HG03066 (cell line): Measurements from ENCODE around the gene RBMS3.
"Not testable (repeated sequence)": the region's sequence is repeated elsewhere in the genome, so short reads cannot be mapped to it uniquely, and the experiment has no call there.

Experiments
- ATAC-seq: cut with Tn5 transposase; IDR thresholded peaks from one replicate; pipeline ENCODE4 v1.9.1; 2021; ENCODE audit warnings: low read depth; ENCODE audit not compliant: unreplicated experiment

The RBMS3 gene

DNA sequence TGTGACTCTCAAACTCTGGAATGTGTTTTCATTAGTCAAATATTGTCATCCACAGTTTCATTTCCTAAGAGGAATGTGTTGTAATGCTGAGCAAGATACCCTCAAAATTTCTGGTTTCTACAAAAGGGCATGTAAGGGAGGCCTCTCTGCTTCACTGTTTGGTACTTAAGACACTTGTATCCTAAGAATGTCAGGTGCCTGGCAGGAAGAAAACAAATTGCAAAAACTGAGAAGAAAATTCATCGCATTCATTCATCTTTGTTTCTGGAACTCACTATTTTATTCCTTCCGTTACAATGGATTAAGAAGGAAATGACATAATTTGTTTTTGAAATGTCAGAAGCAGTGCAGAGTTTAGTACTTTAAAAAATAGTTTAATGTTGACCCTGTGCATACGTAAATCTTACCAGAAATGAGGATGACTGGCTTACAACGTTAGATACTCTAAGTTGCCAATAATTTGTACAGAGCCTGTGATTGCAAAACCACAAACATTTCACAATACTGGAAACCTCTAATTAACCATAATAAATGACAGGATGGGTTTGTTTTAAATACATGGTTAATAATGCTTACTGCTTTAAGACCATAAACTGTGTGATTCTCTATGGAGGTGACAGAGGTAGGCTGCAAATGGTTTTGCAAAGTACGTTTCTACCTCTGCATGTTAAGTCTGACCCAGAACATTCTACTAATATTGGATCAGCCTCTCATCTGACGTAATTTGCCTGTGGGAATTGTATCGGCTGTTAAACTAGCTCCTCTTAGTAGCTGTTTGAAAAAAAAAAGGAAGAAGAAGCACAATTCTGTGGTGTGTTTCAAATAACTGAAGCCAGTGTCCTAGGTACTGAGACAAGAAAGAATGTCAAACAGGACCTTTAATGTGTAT, 477.8 kb downstream of the RBMS3 start:
- ATAC-seq = no peak

- no peak for ATAC-seq
Observed at GRCh38 chr3:29759411-29760225, 478.7 kb downstream of the RBMS3 start.

GRCh38 chr3:29760226-29760685, 479.4 kb downstream of the RBMS3 start:
- ATAC-seq = no peak

DNA sequence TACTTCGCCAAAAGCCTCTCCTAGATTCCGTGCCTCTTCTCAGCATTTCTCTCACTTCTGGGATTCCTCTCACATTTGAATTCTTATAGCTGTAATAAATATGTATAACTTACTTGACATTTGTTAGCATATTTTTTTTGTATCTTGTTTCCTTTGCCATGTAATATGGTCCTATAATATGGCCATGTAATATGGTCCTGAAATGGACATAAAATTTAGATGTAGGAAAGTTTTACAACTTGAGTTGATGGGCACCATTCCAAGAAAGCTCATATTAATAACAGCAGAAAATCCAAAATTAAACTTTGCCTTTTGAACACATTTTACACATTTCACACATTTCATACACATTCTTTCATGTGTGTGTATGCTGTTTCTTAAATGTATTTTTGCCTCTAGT, 480.6 kb downstream of the RBMS3 start:
- ATAC-seq = no peak

- ATAC-seq = no peak
Observed at GRCh38 chr3:29763115-29763514, 482.2 kb downstream of the RBMS3 start.

DNA sequence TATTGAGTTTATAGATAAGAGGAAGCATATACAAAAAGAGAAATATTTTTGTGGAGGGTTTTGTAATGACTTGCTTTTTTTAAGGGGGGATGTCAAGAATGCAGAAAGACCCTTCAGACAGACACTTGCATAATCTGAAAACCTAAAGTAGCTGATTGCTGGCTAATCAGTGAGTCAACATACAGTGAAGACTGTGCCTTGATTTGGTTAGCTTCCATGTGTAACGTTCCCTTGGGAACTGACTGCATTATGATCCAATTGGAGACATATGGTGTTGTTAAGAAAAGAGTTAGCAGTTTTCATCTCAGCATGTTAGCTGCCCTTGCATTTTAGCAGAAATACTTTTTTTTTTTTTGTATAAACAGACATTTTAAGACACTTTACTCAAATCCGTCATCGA, 483.2 kb downstream of the RBMS3 start:
- ATAC-seq = no peak

GRCh38 chr3:29764603-29765254, 483.9 kb downstream of the RBMS3 start:
- ATAC-seq = no peak

DNA sequence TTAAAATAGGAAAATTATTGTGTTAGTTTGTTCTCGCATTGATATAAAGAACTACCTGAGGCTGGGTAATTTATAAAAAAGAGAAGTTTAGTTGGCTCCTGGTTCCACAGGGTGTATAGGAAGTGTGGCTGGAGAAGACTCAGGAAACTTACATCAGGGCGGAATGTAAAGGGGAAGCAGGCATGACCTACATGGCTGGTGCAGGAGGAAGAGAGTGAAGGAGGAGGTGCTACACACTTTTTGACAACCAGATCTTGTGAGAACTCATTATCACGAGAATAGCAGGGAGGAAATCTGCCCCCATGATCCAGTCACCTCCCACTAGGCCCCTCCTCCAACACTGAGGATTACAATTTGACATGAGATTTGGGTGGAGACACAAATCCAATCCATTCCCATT, 490.7 kb downstream of the RBMS3 start:
- ATAC-seq = no peak

- no peak for ATAC-seq
Observed at GRCh38 chr3:29772436-29772835, 491.6 kb downstream of the RBMS3 start.

- ATAC-seq = no peak
Observed at GRCh38 chr3:29773481-29773880, 492.6 kb downstream of the RBMS3 start.

DNA sequence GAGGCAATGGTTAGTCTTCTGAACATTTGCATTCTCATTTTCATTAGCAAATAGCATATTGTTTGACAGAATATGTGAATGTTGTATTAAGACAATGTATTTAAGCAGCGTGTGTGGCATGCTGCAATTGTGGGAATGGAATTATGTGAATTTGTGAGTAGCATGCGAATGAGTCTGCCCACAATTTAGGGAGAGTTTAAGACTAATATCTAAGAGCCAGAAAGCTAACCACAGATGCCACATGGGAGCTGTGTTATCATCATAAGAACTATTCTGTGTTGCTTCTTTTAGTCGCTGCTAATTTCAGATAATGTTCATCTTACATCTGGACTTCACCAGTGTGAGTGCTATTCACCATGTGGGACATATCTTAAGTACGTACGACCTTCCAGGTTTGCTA, 494.5 kb downstream of the RBMS3 start:
- ATAC-seq = no peak

DNA sequence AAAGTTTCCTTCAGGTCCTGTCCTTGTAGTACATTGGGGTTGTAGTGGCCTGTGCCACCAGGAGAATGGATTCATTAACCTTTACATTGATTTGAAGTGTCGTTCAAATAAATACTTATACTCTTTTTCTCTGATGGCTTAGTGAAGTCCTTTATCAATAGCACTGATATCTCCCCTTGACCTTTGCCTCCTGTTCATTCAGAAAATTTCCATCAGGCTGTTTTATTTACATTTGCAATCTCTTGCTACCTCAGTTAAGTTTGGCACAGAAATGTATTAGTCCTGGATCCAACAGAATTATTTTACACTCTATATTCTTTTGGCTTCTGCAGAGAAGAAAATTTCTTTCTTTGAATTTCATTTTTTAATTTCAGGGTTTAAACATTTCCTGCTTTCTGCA, 497.0 kb downstream of the RBMS3 start:
- ATAC-seq = no peak

DNA sequence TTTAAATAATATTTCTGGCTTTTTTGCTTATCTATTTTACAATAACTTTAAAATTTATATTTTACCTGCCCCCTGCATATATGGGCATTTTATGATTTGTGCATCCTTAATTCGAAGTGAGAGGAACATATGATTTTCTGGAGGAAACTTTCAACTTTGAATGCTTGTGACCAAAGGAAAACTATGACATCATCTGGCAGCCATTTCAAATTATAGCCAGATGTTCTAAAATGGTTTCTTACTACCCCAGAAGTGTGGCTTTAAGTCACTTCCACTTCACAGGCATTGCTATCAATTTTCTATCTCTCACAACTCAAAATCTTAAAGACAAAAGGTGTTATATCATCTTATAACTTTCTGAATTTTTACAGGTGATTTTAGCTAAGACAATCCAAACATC, 508.8 kb downstream of the RBMS3 start:
- ATAC-seq = no peak

- ATAC-seq = no peak
Observed at GRCh38 chr3:29796808-29797207, 515.9 kb downstream of the RBMS3 start.

DNA sequence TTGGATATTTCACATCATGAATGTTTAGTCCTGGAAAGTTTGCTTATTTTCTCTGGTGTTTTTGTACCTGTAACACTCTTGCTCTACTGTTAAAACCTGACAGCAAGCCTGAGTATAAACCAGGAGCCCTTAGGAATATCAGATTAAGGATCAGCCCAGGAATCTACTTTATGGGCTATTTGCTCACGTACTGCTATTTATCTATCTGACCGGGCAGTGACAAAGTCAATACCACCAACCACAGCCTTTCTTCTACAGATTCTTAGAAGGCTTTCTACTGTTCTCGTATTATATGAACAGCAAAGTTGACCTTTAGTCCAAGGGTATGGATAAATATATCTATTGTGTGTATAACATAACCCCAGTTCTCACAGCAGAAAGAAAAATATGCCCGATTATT, 521.2 kb downstream of the RBMS3 start:
- no peak for ATAC-seq

DNA sequence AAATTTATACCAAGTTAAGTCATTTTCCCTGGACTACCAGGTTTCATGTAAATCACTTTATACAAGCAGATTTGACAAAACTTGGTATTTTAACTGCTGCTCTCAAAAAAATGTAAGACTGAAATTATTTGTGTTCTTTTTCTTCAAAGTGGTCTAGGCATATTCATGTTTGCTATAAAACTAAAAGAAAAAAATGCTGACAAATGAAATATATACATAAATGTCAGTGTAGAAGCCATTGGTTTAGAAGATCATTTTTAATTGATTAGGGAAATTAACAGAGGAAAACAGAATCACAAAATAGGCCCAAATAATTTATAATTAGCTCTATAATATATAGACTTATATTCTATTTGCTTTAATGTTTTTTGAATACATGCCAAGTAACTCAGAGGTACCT, 523.2 kb downstream of the RBMS3 start:
- ATAC-seq = no peak

GRCh38 chr3:29805757-29806156, 524.9 kb downstream of the RBMS3 start:
- ATAC-seq = no peak

GRCh38 chr3:29808324-29808723, 527.5 kb downstream of the RBMS3 start:
- not testable (repeated sequence) for ATAC-seq

- ATAC-seq = no peak
Observed at GRCh38 chr3:29822071-29822470, 541.2 kb downstream of the RBMS3 start.

- ATAC-seq = no peak
Observed at GRCh38 chr3:29823233-29823632, 542.4 kb downstream of the RBMS3 start.

DNA sequence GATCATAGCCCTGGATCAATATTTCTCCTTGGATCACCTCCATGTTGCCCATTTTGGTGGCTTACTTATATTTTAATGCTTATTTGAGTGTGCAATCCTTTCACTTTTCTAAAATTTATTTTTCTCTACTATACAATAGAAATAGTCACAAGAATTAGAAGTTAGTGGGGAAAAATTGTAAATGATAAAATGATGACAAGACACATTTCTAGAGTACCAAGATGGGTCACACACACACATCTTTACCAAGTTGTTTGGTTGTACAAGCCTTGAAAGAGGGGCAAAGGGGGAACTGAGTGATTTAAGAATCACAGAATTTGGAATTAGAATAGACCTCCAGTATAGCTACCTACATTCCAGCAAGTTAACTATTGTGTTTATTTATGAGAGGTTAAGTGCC, 545.8 kb downstream of the RBMS3 start:
- no peak for ATAC-seq
